Central memory CD4-positive, alpha-beta T cell (primary cell): Measurements from ENCODE around the gene CELA2B.
"Not testable (repeated sequence)": the region's sequence is repeated elsewhere in the genome, so short reads cannot be mapped to it uniquely, and the experiment has no call there.

Experiments
- DNase-seq: peaks from one replicate; pipeline ENCODE4 v3.0.0; 2022

The CELA2B gene

GRCh38 chr1:15445390-15446122, 30.3 kb upstream of the CELA2B start:
- no peak for DNase-seq

- DNase-seq = no peak
Measured at GRCh38 chr1:15446212-15446611, 29.7 kb upstream of the CELA2B start.

- no peak for DNase-seq
Measured at GRCh38 chr1:15448877-15449462, 26.9 kb upstream of the CELA2B start.

- DNase-seq = no peak
Measured at GRCh38 chr1:15449567-15449966, 26.3 kb upstream of the CELA2B start.

- DNase-seq = no peak
Measured at GRCh38 chr1:15451014-15451722, 24.7 kb upstream of the CELA2B start.

- DNase-seq = no peak
Measured at GRCh38 chr1:15452216-15452615, 23.7 kb upstream of the CELA2B start.

GRCh38 chr1:15452866-15453571, 22.9 kb upstream of the CELA2B start:
- DNase-seq = no peak

- no peak for DNase-seq
Measured at GRCh38 chr1:15453734-15454133, 22.2 kb upstream of the CELA2B start.

- DNase-seq = no peak
Measured at GRCh38 chr1:15454256-15454655, 21.6 kb upstream of the CELA2B start.

- no peak for DNase-seq
Measured at GRCh38 chr1:15455522-15455921, 20.4 kb upstream of the CELA2B start.

- DNase-seq = no peak
Measured at GRCh38 chr1:15456313-15456954, 19.5 kb upstream of the CELA2B start, which contains the start of gene CELA2A. CELA2A (plus strand) TSS chr1:15456732; CDS start chr1:15456754, 22 bp downstream.

GRCh38 chr1:15457585-15457984, 18.3 kb upstream of the CELA2B start:
- no peak for DNase-seq

GRCh38 chr1:15458388-15458787, 17.5 kb upstream of the CELA2B start:
- not testable (repeated sequence) for DNase-seq

GRCh38 chr1:15459771-15460707, 15.9 kb upstream of the CELA2B start:
- DNase-seq = no peak

- no peak for DNase-seq
Measured at GRCh38 chr1:15460708-15461095, 15.2 kb upstream of the CELA2B start.

GRCh38 chr1:15463064-15463800, 12.7 kb upstream of the CELA2B start:
- not testable (repeated sequence) for DNase-seq

- not testable (repeated sequence) for DNase-seq
Measured at GRCh38 chr1:15463926-15464322, 12.0 kb upstream of the CELA2B start.

GRCh38 chr1:15465674-15466073, 10.2 kb upstream of the CELA2B start:
- no peak for DNase-seq

GRCh38 chr1:15466955-15467625, 8.8 kb upstream of the CELA2B start:
- not testable (repeated sequence) for DNase-seq

- no peak for DNase-seq
Measured at GRCh38 chr1:15468145-15468544, 7.8 kb upstream of the CELA2B start.
